SK-N-SH (cell line): ENCODE measurements around the gene ETNK2. TPM values are rescaled to one million over a fixed set of nuclear protein-coding genes. Genes with fewer than 3 reads are reported as not detected.

ENCODE experiments used
- CTCF ChIA-PET: fragments of 300-600, 350-600 bp; formaldehyde crosslinking; extraction: SDS; loops from one replicate; lab custom pipeline; 2021; lab: Yijun Ruan, JAX
- POLR2A ChIA-PET: fragments of 350-600 bp; sonication (Branson Sonifier 250); formaldehyde crosslinking; extraction: SDS; loops from one replicate; lab custom pipeline; 2020; ENCODE audit warnings: antibody characterized with exemption, inconsistent platforms; lab: Yijun Ruan, JAX
- DNase-seq: peaks from one replicate; pipeline ENCODE4 v3.0.0; 2012
- H2AFZ ChIP-seq: fragments of 200-600 bp; sonication (generic); 2 replicates; pipeline ENCODE4 v1.8.1; 2016; ENCODE audit warnings: antibody characterized with exemption, mild to moderate bottlenecking, low read depth
- H3F3A ChIP-seq: fragments of 200-600 bp; sonication (generic); replicated peaks from 2 replicates; pipeline ENCODE3; 2016; ENCODE audit warnings: antibody characterized with exemption, mild to moderate bottlenecking; ENCODE audit not compliant: insufficient read depth
- H3K27ac ChIP-seq, 2 experiments: fragments of 200-500 bp in 1 of 2; fragments of 200-600 bp in 1 of 2; sonication (Bioruptor generic) in 1 of 2; sonication (generic), shearing (Covaris generic) in 1 of 2; 2 replicates each; pipeline versions ENCODE4 v1.5.1 to v1.6.1; 2014 to 2016; ENCODE audit warnings: low read depth in 2 of 2, inconsistent platforms in 1 of 2, low read length in 1 of 2, mild to moderate bottlenecking in 1 of 2, mixed read lengths in 1 of 2
- H3K27me3 ChIP-seq: fragments of 200-600 bp; sonication (generic), shearing (Covaris generic); 2 replicates; pipeline ENCODE4 v1.6.1; 2016; ENCODE audit warnings: mixed run types; ENCODE audit not compliant: insufficient read depth
- H3K36me3 ChIP-seq, 2 experiments: fragments of 200-500 bp in 1 of 2; fragments of 200-600 bp in 1 of 2; sonication (Bioruptor generic) in 1 of 2; sonication (generic) in 1 of 2; replicated peaks in 1 of 2; 2 replicates each; pipeline versions ENCODE3 to v1.5.1; 2014 to 2016; ENCODE audit warnings: low read length in 1 of 2, mild to moderate bottlenecking in 1 of 2; ENCODE audit not compliant: insufficient read depth in 2 of 2, control insufficient read depth in 1 of 2
- H3K4me1 ChIP-seq, 2 experiments: fragments of 200-500 bp in 1 of 2; fragments of 200-600 bp in 1 of 2; sonication (Bioruptor generic) in 1 of 2; sonication (generic), shearing (Covaris generic) in 1 of 2; 2 replicates each; pipeline versions ENCODE4 v1.5.1 to v1.6.1; 2014 to 2016; ENCODE audit warnings: low read depth in 1 of 2, low read length in 1 of 2, mixed run types in 1 of 2; ENCODE audit not compliant: insufficient read depth in 2 of 2, control insufficient read depth in 1 of 2
- H3K4me2 ChIP-seq: fragments of 200-600 bp; sonication (generic), shearing (Covaris generic); 2 replicates; pipeline ENCODE4 v1.6.1; 2017; ENCODE audit warnings: mixed run types
- H3K4me3 ChIP-seq, 2 experiments: fragments of 200-500 bp in 1 of 2; fragments of 200-600 bp in 1 of 2; sonication (Bioruptor generic) in 1 of 2; sonication (generic), shearing (Covaris generic) in 1 of 2; 2 replicates each; pipeline versions ENCODE4 v1.5.1 to v1.8.1; 2014 to 2016; ENCODE audit warnings: low read depth in 2 of 2, inconsistent platforms in 1 of 2, low read length in 1 of 2, mild to moderate bottlenecking in 1 of 2, mixed read lengths in 1 of 2, moderate library complexity in 1 of 2
- H3K79me2 ChIP-seq: fragments of 200-600 bp; sonication (generic); 2 replicates; pipeline ENCODE4 v1.8.1; 2017; ENCODE audit warnings: mild to moderate bottlenecking; ENCODE audit not compliant: insufficient read depth
- H3K9ac ChIP-seq: fragments of 200-600 bp; sonication (generic); 2 replicates; pipeline ENCODE4 v1.6.1; 2017; ENCODE audit warnings: mixed run types
- H3K9me2 ChIP-seq: fragments of 200-600 bp; sonication (generic); 2 replicates; pipeline ENCODE4 v1.6.1; 2017; ENCODE audit warnings: mixed run types
- H3K9me3 ChIP-seq: fragments of 200-600 bp; sonication (generic); 2 replicates; pipeline ENCODE4 v1.6.1; 2017; ENCODE audit warnings: mixed run types, mild to moderate bottlenecking, moderate library complexity
- H4K20me1 ChIP-seq: fragments of 200-600 bp; sonication (generic); 2 replicates; pipeline ENCODE4 v1.6.1; 2017; ENCODE audit warnings: mild to moderate bottlenecking, mixed run types; ENCODE audit not compliant: insufficient read depth
- CHD2 ChIP-seq: fragments of 150-350 bp; IDR thresholded peaks from 2 replicates; pipeline ENCODE4 v1.6.1; 2018; ENCODE audit warnings: low read length; ENCODE audit not compliant: partially characterized antibody
- EP300 ChIP-seq, 2 experiments: IDR thresholded peaks; 2 replicates each; pipeline versions ENCODE4 v1.4.0 to v1.6.1; 2012; ENCODE audit warnings: borderline replicate concordance in 1 of 2, low read depth in 1 of 2, low read length in 1 of 2
- FOSL2 ChIP-seq: IDR thresholded peaks from 2 replicates; pipeline ENCODE4 v1.4.0; 2012; ENCODE audit warnings: low read depth, mild to moderate bottlenecking, moderate library complexity, borderline replicate concordance
- GABPA ChIP-seq: IDR thresholded peaks from 2 replicates; pipeline ENCODE4 v1.4.0; 2012; ENCODE audit warnings: low read depth, mild to moderate bottlenecking
- IRF3 ChIP-seq: fragments of 150-350 bp; IDR thresholded peaks from 2 replicates; pipeline ENCODE4 v1.6.1; 2016; ENCODE audit warnings: mild to moderate bottlenecking, low read depth, low read length
- MAX ChIP-seq: IDR thresholded peaks from 2 replicates; pipeline ENCODE4 v1.4.0; 2012; ENCODE audit warnings: low read depth
- POLR2AphosphoS5 ChIP-seq: IDR thresholded peaks from 2 replicates; pipeline ENCODE4 v1.6.1; 2012; ENCODE audit warnings: low read depth, low read length
- RAD21 ChIP-seq: IDR thresholded peaks from 2 replicates; pipeline ENCODE4 v1.6.1; 2012; ENCODE audit warnings: mild to moderate bottlenecking, low read length
- REST ChIP-seq: IDR thresholded peaks from 2 replicates; pipeline ENCODE4 v1.6.1; 2012; ENCODE audit warnings: mild to moderate bottlenecking, low read depth, low read length, moderate library complexity
- RXRA ChIP-seq: IDR thresholded peaks from 2 replicates; pipeline ENCODE4 v1.4.0; 2012; ENCODE audit warnings: low read depth, mild to moderate bottlenecking, borderline replicate concordance
- SIN3A ChIP-seq: IDR thresholded peaks from 2 replicates; pipeline ENCODE4 v1.6.1; 2012; ENCODE audit warnings: low read depth, mild to moderate bottlenecking, low read length, moderate library complexity, borderline replicate concordance
- SMC3 ChIP-seq: IDR thresholded peaks from 2 replicates; pipeline ENCODE4 v1.6.1; 2012; ENCODE audit warnings: low read depth, low read length, improper control_type of control experiment
- TAF1 ChIP-seq: IDR thresholded peaks from 2 replicates; pipeline ENCODE4 v1.6.1; 2012; ENCODE audit warnings: low read depth, mild to moderate bottlenecking, low read length, moderate library complexity, borderline replicate concordance
- USF2 ChIP-seq: fragments of 150-350 bp; IDR thresholded peaks from 2 replicates; pipeline ENCODE4 v1.6.1; 2017; ENCODE audit warnings: antibody characterized with exemption, low read length, low read depth, borderline replicate concordance
- ZBTB33 ChIP-seq: IDR thresholded peaks from 2 replicates; pipeline ENCODE4 v1.4.0; 2012; ENCODE audit warnings: low read depth, borderline replicate concordance
- WGBS: methylation state at CpG from one replicate; pipeline ENCODE4 v1.1.6; 2017; ENCODE audit warnings: low lambda C conversion rate; 5-methylcytosine and 5-hydroxymethylcytosine counted together
- polyA plus RNA-seq, 3 experiments: library from polyadenylated mRNA; depleted of rRNA; stranded (reverse); fragments of >200 nt; gene quantifications; 2 replicates each; pipeline ENCODE4 v1.2.3, GENCODE V29; 2012

Gene ETNK2
- polyA plus RNA-seq, 1 of the 3 experiments (the other 2 are of a cell fraction) = 16.1 TPM

GRCh38 chr1:204081791-204082513 lies 69.9 kb downstream of the ETNK2 start:
- no peaks in the 10 kb centered on the region for H4K20me1 ChIP-seq
- no peaks in the 10 kb centered on the region for H3K79me2 ChIP-seq
- H3K27me3 ChIP-seq = no peaks in the 10 kb centered on the region
- ChIA-PET CTCF (no interaction called here), POLR2A (no interaction called here)
- peaks cover 11% of the 10 kb centered on the region in 2 experiments; a peak in 2 of 4 replicates for H3K4me1 ChIP-seq
- 93% methylated on average over 7 of the region's 8 CpGs for WGBS
- H3K9me2 ChIP-seq = no peaks in the 10 kb centered on the region
- no peak overlapping the region for H3K4me3 ChIP-seq
- H3K9ac ChIP-seq = no peak overlapping the region
- H3F3A ChIP-seq = no peaks in the 10 kb centered on the region
- H3K27ac ChIP-seq = no peak overlapping the region
- H2AFZ ChIP-seq = no peak overlapping the region
- no peak for DNase-seq
- no peaks in the 10 kb centered on the region for H3K36me3 ChIP-seq
- H3K4me2 ChIP-seq = no peak overlapping the region
- TF ChIP-seq MAX = no peak
- no peak for TF ChIP-seq FOSL2
- no peak for TF ChIP-seq TAF1
- no peak for TF ChIP-seq SMC3
- TF ChIP-seq, all 33 proteins: peak for 0
- no peaks in the 10 kb centered on the region for H3K9me3 ChIP-seq

- no peak for DNase-seq
- Histone ChIP-seq H3K9me3 (no peaks in the 10 kb centered on the region), H3K79me2 (no peaks in the 10 kb centered on the region), H2AFZ (no peak overlapping the region), H3K27me3 (no peaks in the 10 kb centered on the region), H3K36me3 (no peaks in the 10 kb centered on the region), H3F3A (no peaks in the 10 kb centered on the region), H3K4me3 (no peak overlapping the region), H3K4me1 (peaks cover 11 to 16% of the 10 kb centered on the region in 2 experiments; a peak in 2 of 4 replicates), H3K9me2 (no peaks in the 10 kb centered on the region), H4K20me1 (no peaks in the 10 kb centered on the region), H3K4me2 (no peak overlapping the region), H3K27ac (no peak overlapping the region), H3K9ac (no peak overlapping the region)
- WGBS = 84% methylated on average over 11 of the region's 13 CpGs
- ChIA-PET POLR2A (no interaction called here), CTCF (interaction anchor here (4.1 kb wide), 1 partner anchor 47 kb away, joined by 12 read pairs; no protein-coding TSS in a partner anchor)
- TF ChIP-seq RXRA (no peak), TAF1 (no peak), GABPA (no peak), EP300 (IDR thresholded peaks at IDR 0.05; ENCODE audit: borderline replicate concordance in 1 of 2, low read depth in 1 of 2, low read length in 1 of 2) (no peak), USF2 (no peak), FOSL2 (no peak), POLR2AphosphoS5 (no peak), ZBTB33 (no peak), CHD2 (no peak), IRF3 (no peak), SIN3A (no peak), SMC3 (no peak), RAD21 (no peak), REST (no peak)
Observed at GRCh38 chr1:204081164-204081790, 70.6 kb downstream of the ETNK2 start.
